Ovary (tissue), 3 donors: ENCODE results near the gene PSRC1.

Experiments
- CTCF ChIP-seq, 3 donors: fragments of 450-650 bp in 2 of 3; fragments of 200-600 bp in 1 of 3; IDR thresholded peaks; one replicate each; pipeline versions ENCODE4 v1.5.1 to v1.8.0; 2016 to 2022; ENCODE audit warnings: antibody characterized with exemption in 3 of 3, mild to moderate bottlenecking in 1 of 3
- POLR2A ChIP-seq: fragments of 450-650 bp; IDR thresholded peaks from one replicate; pipeline ENCODE4 v1.6.1; 2017; ENCODE audit warnings: antibody characterized with exemption, mild to moderate bottlenecking, moderate library complexity
- donor health status: DM: no; HTN: no; CAD: no.

- TF ChIP-seq CTCF (IDR thresholded peaks at IDR 0.05) (no peak), POLR2A (no peak)
Observed at GRCh38 chr1:109249654-109250401, 33.1 kb downstream of the PSRC1 start.
